Osteocyte (in vitro differentiated cells): Measurements from ENCODE around the gene PFDN1. TPM values are rescaled to one million over a fixed set of nuclear protein-coding genes. Genes with fewer than 3 reads are reported as not detected.

Source experiments
- DNase-seq: peaks from one replicate; pipeline ENCODE4 v3.0.0; 2021; ENCODE audit warnings: mixed read lengths; ENCODE audit not compliant: unreplicated experiment; ENCODE audit errors: extremely low spot score
- H3K27ac Mint-ChIP-seq: one replicate; pipeline ENCODE4 v1.8.0; 2021; ENCODE audit warnings: mild to moderate bottlenecking, mixed read lengths; ENCODE audit not compliant: unreplicated experiment
- H3K27me3 Mint-ChIP-seq: one replicate; pipeline ENCODE4 v1.8.0; 2021; ENCODE audit warnings: mixed read lengths; ENCODE audit not compliant: unreplicated experiment
- H3K36me3 Mint-ChIP-seq: one replicate; pipeline ENCODE4 v1.8.0; 2021; ENCODE audit warnings: mixed read lengths; ENCODE audit not compliant: unreplicated experiment
- H3K4me1 Mint-ChIP-seq: one replicate; pipeline ENCODE4 v1.8.0; 2021; ENCODE audit warnings: mixed read lengths; ENCODE audit not compliant: unreplicated experiment
- H3K4me3 Mint-ChIP-seq: one replicate; pipeline ENCODE4 v1.8.0; 2021; ENCODE audit warnings: mild to moderate bottlenecking, moderate library complexity, mixed read lengths; ENCODE audit not compliant: unreplicated experiment
- H3K9me3 Mint-ChIP-seq: one replicate; pipeline ENCODE4 v1.8.0; 2021; ENCODE audit warnings: mixed read lengths; ENCODE audit not compliant: unreplicated experiment
- total RNA-seq: library from RNA; stranded (reverse); gene quantifications from 2 replicates; pipeline ENCODE4 v1.2.1, GENCODE V29; 2021
- TF ChIP-seq, protein P1 (sequence below): fragments of 200-600 bp; sonication (generic); IDR thresholded peaks from 2 replicates; pipeline ENCODE4 v1.5.0; 2021; ENCODE audit warnings: antibody characterized with exemption, mild to moderate bottlenecking, moderate library complexity

Gene PFDN1
- total RNA-seq, 1 donor from 2014 or later = 49.6 TPM

DNA sequence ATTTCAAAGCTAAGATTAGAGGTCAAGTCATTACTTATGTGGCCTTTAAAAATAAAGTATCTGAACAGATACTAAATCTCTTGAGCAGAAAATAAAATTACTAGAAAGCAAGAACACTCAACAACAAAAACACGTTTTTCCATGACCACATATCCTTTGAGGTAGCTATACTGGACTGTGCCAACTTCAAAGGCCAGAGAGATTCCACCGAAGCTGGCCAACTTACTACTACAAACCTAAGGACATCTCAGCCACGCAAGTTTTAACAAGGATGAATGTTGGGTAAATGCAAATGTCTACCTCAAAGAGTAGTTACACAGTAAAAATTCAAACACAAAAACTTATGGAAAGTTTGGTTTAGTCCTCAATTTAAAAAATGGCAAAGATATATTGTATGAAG lies 18.9 kb downstream of the PFDN1 start:
- Mint-ChIP-seq H3K9me3 (no peaks in the 10 kb centered on the region), H3K4me1 (no peaks in the 10 kb centered on the region), H3K4me3 (no peak overlapping the region), H3K27me3 (no peaks in the 10 kb centered on the region), H3K36me3 (peaks cover 2% of the 10 kb centered on the region), H3K27ac (no peak overlapping the region)
- TF ChIP-seq, protein P1, sequence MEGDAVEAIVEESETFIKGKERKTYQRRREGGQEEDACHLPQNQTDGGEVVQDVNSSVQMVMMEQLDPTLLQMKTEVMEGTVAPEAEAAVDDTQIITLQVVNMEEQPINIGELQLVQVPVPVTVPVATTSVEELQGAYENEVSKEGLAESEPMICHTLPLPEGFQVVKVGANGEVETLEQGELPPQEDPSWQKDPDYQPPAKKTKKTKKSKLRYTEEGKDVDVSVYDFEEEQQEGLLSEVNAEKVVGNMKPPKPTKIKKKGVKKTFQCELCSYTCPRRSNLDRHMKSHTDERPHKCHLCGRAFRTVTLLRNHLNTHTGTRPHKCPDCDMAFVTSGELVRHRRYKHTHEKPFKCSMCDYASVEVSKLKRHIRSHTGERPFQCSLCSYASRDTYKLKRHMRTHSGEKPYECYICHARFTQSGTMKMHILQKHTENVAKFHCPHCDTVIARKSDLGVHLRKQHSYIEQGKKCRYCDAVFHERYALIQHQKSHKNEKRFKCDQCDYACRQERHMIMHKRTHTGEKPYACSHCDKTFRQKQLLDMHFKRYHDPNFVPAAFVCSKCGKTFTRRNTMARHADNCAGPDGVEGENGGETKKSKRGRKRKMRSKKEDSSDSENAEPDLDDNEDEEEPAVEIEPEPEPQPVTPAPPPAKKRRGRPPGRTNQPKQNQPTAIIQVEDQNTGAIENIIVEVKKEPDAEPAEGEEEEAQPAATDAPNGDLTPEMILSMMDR = no peak
- DNase-seq = no peak

DNA sequence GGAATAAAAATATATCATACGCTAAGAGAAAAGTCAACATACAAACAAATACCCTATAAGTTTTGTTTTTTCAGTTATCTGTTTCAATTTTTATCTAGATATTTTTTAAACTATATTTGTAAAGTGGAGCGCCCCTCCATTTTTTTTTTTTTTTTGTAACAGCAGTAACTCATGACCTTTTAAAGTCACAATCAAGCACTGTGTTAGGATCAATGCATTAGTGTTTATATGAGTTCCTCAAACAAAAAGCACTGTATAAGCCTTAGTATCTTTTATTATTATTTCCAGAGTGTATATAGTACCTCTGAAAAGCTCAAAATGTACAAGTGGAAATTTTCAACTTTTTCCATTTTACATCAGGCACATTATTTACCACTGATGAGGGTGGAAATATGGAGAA lies 20.6 kb downstream of the PFDN1 start:
- no peak for DNase-seq
- Mint-ChIP-seq H3K36me3 (peaks cover 7% of the 10 kb centered on the region), H3K27me3 (no peaks in the 10 kb centered on the region), H3K9me3 (no peaks in the 10 kb centered on the region), H3K27ac (no peak overlapping the region), H3K4me1 (no peaks in the 10 kb centered on the region), H3K4me3 (no peak overlapping the region)
- TF ChIP-seq, protein P1 = no peak

DNA sequence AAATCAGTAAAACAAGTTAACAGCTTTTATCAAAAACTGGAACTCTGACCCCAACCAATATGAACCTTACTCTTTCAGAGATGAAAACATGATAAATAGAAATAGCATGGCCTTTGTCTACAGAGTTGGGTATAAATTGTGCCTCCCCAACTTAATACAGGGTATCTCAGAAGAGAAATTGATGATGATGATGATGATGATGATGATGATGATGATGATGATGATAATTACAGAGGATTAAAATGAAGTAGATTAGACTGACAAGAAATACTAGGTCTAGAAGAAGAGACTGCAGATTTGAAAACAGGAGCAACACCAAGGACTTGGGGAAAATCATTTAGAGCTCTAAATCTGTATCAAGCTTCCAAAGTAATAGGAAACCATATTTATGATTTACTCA lies 27.1 kb downstream of the PFDN1 start:
- H3K9me3 Mint-ChIP-seq = peaks cover 4% of the 10 kb centered on the region
- no peaks in the 10 kb centered on the region for H3K4me1 Mint-ChIP-seq
- H3K36me3 Mint-ChIP-seq = peaks cover 16% of the 10 kb centered on the region
- H3K27ac Mint-ChIP-seq = no peak overlapping the region
- no peak overlapping the region for H3K4me3 Mint-ChIP-seq
- no peak for DNase-seq
- H3K27me3 Mint-ChIP-seq = no peaks in the 10 kb centered on the region
- TF ChIP-seq, protein P1 = no peak

DNA sequence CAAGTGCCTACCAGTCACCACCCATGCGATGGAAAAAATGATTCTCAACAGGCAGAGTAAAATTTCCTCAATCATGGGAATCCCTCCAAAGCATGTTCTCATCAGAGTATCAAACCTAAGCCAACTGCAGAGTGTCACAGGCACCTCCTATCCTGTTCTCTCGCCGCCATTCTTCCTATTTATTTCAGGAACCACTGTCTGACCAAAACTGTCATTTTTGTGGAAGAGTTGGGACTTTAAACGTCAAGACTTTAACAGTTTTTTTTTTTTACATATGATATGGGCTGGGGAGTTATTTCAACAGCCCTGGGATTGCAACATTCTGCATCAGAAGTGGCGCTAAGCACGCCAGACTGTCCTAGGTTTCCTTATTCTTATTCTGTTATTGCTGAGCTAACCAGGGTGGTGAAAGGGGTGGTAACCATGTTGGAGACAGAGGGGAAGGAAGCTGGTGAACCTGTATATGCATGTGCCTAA lies 29.5 kb downstream of the PFDN1 start:
- H3K4me3 Mint-ChIP-seq = no peak overlapping the region
- peaks cover 4% of the 10 kb centered on the region for H3K9me3 Mint-ChIP-seq
- no peak for DNase-seq
- H3K27me3 Mint-ChIP-seq = no peaks in the 10 kb centered on the region
- H3K4me1 Mint-ChIP-seq = no peaks in the 10 kb centered on the region
- no peak overlapping the region for H3K27ac Mint-ChIP-seq
- peaks cover 16% of the 10 kb centered on the region for H3K36me3 Mint-ChIP-seq
- TF ChIP-seq, protein P1 = no peak

DNA sequence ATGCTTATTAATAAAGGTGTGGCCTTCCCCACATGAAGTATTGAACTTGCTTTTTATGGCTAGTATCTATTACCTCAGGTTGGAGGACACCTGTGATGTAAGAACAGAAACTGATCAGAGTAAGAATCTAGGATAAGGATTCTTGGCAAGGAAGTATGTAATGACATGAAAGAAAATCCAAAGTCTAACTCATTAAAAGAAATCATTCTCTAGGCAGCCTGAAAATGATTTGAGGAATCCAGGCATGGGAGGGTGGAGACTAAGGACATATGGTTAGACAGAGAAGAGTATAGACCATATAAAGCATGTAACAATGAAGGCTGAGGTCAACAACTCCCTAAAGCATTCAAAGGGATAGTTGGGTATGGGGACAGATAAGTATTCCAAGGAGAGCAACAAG lies 32.9 kb downstream of the PFDN1 start:
- H3K9me3 Mint-ChIP-seq = no peaks in the 10 kb centered on the region

More for the DNA sequence above, 32.9 kb downstream of the PFDN1 start:
- no peak overlapping the region for H3K4me3 Mint-ChIP-seq
- H3K4me1 Mint-ChIP-seq = peaks cover 9% of the 10 kb centered on the region
- TF ChIP-seq, protein P1 = no peak
- H3K27me3 Mint-ChIP-seq = no peaks in the 10 kb centered on the region
- H3K27ac Mint-ChIP-seq = no peak overlapping the region
- no peak for DNase-seq
- peaks cover 4% of the 10 kb centered on the region for H3K36me3 Mint-ChIP-seq
